Activated gamma-delta T cell treated with anti-CD3 and anti-CD28 coated beads, Interleukin-2, amount 50 U/mL, for 16 hours (primary cell): ENCODE data around the gene KBTBD4.
"Not testable (repeated sequence)": the region's sequence is repeated elsewhere in the genome, so short reads cannot be mapped to it uniquely, and the experiment has no call there.

Experiments used
- DNase-seq: peaks from one replicate; pipeline ENCODE4 v3.0.0-alpha.2; 2020; ENCODE audit warnings: low read depth

Gene KBTBD4

DNA sequence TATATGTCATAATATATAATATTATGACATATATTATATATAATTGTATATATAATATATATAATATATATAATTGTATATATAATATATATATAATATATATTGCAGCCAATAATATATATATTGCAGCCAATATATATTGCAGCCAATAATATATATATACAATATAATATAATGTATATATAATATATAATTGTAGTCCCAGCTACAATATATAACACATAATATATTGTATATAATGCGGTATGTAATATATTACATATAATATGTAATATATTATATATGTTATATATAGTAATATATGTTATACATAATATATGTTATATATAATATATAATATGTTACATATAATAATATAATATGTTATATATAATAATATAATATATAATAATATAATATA lies 20.1 kb downstream of the KBTBD4 start:
- no peak for DNase-seq

DNA sequence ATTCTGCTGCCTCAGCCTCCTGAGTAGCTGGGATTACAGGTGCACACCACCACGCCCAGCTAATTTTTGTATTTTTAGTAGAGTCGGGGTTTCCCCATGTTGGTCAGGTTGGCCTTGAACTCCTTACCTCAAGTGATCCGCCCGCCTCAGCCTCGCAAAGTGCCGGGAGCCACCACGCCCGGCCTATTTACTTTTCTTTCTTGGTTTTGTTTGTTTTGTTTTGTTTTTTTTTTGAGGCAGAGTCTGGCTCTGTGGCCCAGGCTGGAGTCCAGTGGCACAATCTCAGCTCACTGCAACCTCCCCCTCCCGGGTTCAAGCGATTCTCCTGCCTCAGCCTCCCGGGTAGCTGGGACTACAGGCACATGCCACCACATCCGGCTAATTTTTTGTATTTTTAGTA lies 21.8 kb downstream of the KBTBD4 start:
- DNase-seq: not testable (repeated sequence)

DNA sequence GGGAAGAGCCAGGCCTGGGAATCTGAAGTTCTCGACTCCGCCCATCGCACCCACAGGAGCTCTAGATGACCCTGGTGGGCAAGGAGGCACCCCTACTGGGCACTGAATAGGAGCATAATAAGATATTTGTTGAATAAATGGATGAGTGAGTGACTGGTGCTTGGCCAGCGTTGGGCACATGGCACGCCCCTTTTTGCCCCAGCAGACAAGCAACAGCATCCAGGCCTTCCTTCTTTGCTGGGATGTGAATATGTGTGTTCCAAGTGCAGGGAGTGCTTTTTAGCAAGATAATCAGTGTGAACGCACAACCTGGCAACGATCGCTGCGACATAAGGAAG lies 25.4 kb downstream of the KBTBD4 start:
- DNase-seq: no peak

DNA sequence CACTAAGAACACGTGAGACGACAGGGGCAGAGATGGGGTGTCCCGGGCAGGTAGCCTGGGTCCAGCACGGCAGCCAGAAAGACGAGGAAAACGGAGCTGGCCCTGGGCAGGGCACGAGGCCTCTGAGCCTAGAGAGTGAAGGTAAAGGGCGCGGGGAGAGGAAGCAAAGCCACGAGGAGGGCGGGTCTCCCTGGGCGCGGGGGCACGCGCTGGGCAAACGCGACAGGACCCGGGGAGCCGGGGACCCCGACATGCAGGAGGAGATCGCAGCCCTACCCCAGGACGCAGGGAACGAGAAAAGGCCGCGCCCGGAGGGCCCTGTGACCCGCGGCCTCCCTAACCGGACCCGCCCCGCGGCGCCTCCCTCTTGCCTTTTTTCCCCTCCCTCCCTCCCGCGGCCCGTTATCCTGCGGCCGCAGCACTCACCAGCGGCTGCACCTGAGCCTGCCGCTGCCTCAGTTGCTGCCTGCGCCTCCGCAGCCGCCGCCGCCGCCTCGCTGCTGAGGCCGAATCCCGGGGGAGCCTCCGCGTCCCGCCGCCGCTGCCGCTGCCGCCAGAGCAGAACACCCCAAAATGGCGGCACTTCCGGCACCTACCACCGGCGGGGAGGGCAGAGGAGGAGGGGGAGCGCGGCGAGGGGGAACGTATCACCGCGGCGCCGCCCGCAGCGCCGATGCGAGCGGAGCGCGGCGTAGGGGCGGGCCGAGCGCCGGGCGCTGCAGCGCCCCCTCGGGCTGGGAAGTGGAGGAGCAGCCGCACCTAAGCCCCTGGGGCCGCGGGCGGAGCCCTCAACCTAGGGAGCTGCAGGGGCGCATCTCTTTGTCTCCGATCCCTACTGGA lies 26.0 kb downstream of the KBTBD4 start, which contains the start of gene CELF1:
Gene CELF1 (minus strand): TSS at position 567 of the 840 bp plus-strand sequence. CDS start 53,609 bp downstream, outside the sequence.
- DNase-seq: peak; percentile 89

DNA sequence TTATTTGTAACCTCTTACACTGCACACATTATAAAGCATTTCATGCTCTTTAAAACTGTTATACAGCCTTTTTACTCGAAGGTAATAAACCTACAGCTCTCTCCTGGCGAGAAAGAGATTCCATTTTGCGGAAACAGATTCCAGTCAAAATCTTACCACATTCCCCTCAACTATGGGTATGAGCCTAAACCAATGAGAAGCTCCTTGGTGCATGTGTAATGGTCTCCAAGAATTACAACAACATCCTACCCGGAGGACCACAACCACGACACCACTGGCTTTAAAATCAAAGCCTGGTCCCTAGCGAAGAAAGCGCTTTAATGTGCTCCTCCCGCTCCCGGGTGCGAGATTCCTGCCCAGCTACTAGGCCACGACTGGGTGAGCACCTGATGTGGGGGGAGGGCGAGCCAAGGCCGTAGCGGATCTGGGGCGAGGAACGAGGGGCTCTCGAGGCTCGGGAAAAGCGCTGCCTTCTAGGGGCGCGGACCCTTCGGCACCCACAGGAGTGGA lies 26.7 kb downstream of the KBTBD4 start:
- no peak for DNase-seq

DNA sequence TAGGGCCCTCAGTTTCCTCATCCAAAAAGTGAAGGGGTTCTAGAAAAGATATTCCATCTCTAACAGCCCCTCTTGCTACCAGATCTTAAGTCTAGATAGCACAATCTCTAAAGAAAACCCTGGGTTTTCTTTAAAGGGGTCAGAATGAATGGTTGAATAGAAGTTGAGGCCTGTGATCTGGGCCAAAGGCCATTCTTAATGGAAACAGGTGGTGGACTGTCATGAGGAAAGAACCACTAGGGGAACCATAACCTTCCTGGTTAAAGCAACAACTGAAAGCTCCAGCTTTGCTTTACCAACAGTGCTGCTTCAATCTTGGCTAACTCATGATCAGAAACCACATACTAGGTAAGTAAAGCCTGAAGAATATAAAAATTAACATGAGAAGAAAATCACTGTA lies 27.7 kb downstream of the KBTBD4 start:
- no peak for DNase-seq

DNA sequence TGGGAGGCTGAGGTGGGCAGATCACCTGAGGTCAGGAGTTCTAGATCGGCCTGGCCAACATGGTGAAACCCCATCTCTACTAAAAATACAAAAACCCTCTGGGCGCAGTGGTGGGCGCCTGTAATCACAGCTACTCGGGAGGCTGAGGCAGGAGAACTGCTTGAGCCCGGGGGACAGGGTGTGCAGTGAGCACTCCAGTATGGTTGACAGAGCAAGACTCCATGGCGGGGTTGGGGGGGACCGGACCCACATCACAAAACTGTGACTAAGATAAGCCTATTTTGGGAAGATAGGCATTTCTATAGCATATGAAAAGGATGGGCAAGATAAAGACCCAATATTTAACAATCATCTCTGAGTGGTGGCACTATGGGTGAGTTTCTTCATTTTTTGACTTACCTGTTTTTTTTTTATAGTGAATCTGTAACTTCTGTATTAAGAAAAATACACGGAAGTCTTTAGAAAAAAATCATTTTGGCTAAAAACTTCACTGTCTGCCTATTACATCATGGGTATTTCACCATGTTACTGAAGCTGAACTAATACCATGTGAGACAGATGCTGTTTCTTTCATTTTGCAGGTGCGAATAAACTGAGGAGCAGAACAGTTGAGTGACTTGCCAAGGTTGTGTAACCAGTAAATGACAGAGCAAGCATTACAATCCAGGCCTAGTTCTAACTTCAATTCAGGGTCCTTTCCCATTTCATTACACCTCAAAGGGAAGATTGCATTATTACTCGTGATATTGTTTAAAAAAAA lies 28.3 kb downstream of the KBTBD4 start:
- no peak for DNase-seq

DNA sequence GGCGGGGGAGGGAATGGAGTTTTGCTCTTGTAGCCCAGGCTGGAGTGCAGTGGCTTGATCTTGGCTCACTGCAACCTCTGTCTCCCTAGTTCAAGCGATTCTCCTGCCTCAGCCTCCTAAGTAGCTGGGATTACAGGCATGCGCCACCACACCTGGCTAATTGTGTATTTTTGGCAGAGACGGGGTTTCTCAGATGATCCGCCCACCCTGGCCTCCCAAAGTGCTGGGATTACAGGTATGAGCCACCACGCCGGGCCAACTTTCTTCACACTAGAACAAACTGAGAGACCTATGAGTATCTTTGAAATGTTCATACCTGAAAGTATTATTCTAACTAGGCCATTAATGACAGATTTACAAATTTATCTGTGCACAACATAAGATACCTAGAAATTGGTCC lies 32.5 kb downstream of the KBTBD4 start:
- not testable (repeated sequence) for DNase-seq

DNA sequence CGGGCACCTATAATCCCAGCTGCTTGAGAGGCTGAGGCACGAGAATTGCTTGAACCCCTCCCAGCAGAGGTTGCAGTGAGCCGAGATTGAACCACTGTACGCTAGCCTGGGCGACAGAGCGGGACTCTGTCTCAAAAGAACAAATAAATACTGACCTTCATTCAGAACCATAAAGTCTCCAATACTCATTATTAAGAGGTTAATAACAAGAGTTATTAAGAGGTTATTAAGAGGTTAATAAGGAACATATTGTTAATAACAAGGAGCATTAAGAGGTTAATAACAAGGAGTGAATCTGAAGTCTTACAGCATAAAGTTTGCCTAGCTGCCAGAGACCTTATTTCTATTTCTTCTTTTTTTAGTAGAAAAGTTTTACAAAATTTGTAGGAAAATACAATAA lies 33.5 kb downstream of the KBTBD4 start:
- no peak for DNase-seq

DNA sequence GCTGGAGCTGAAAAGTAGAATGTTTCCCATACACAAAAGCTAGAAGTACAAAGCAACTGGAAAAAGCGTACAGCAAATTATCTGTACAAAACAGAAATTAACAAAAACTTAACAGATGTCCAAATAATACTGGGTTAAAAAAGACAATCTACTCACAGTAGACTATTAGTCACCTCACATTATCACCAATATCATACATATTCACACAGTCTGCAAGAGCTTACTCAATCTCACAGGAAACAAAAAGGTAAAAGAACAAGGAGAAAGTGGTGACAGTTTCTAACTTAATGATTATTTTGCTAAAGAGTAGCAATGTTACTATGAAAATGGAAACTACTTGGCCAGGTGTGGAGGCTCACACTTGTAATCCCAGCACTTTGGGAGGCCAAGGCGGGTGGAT lies 37.7 kb downstream of the KBTBD4 start:
- no peak for DNase-seq

DNA sequence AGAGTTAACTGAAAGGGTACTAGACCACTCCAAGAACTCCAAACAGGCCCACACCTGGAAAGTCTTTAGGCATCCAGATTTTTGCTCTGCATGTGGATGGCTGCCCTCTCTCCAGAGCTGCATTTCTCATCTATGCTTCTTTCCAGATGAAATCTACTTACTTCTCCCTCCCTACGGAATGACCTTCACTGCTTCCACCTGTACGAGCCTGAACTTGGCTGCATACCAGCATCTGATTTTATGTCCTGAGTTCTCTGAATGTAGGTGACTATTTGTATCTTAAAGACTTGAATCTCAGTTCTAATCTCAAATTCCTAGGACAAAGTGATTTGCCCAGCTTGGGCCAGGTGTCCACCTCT lies 39.1 kb downstream of the KBTBD4 start:
- DNase-seq: no peak

DNA sequence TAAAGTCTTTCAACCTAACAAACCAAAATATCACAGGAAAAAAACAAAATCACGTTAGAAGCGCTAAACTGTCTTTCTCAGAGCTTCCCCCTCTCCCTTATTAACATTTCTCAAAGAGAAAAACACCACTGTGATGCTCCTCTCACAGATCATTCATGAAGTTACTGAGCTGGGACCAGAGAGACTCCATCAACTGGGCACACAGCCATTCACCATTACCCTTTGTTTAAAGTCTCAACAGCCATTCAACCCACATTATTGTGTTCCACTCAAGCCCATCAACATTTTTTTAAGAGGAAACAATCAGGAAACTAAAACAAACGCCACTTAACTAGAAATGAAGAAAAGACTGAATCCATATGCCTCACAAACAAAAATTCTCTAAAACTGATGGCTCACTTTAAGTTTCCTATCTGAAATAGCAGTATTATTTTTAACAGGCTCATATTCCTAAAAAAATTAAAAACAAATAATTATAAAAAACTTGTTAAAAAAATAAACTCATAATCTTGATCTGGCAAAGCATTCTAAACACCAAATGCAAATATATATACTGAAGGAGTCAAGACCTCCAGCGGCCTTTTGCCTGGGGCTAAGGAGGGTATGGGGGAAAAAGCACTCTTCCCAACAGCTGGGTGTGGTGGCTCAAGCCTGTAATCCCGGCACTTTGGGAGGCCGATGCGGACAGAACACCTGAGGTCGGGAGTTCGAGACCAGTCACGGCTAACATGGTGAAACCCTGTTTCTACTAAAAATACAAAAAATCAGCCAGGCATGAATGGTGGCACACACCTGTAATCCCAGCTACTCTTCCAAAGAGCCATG lies 39.8 kb downstream of the KBTBD4 start:
- no peak for DNase-seq

DNA sequence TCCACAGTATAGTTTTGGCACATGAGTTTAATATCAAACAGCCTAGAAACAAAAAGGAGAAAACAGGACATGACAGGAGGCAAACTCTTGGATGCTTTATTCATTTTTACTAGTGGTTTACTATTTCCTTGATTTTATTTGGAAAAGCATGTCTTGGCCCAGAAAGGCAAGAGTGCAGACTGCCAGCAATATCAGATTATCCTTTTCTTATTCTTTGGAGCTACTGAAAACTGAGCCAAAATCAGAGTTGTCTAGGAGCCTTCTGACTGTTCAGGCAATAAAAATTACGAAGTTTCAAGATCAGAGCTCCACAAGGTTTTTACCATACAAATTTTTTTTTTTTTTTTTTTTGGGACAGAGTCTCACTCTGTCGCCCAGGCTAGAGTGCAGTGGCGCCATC lies 41.9 kb downstream of the KBTBD4 start:
- no peak for DNase-seq

DNA sequence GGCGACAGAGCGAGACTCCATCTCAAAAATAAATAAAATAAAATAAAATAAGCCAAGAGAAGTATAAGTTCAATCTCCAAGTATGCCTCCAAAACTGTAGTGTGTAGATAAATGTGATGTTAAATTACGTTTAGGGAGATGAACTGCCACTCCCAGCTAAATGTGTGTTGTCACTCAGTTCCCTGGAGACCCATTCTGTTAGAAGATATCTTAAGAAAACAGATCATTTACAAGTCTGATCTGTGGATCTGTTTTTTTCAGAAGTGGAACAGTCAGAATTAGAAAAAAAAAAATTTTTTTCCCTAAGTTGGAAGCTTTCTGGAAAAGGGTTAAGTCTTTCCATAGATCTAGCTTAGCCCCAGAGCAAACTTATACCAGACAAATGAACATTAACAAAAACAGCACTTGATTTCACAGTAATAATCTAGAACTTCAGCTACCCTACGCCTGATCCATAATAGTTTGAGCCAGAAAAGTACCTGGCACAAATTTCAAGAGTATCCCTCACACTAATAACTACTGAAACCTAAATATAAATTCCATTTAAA lies 44.0 kb downstream of the KBTBD4 start:
- no peak for DNase-seq

DNA sequence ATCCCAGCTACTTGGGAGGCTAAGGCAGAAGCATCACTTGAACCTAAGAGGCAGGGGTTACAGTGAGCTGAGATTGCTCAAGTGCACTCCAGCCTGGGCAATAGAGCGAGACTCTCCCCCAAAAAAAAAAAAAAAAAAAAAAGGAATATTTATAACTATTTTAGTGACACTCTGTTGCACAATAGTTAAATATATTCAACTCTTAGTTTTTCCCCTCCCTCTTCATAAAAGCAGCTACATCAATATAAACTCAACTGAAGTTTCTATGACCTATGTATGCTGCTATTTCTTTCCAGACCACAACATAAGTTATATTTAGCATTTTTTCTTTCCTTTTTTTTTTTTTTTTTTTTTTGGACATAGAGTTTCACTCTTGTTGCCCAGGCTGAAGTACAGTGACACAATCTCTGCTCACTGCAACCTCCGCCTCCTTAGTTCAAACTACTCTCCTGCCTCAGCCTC lies 45.0 kb downstream of the KBTBD4 start:
- DNase-seq: no peak

DNA sequence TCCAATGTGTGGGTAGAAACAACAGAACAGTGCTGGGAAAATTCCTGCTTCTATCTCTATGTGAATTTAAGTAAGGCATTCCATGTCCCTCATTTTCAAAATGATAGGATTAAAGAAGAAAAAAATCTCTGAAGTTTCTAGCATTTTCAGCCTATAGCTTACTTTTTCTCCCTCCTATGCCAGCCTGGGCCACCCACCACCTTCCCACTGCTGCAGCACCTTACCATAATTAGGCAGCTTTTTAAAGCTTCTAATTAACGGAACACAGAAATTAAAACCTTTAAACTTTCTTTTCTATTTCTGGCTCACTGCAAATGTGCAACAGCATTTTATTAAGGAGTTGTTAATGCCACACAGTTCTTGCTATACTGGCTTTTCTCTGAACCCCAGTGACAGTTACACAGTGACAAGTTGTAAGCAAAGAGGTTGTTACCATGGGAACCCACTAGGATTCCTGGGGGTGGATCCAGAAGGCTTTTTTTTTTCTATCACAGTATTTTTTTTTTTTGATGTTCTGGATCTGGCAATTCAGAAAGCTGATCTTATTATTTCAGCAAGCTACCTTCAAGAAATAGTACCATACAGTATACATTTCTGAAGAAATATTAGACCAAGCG lies 46.1 kb downstream of the KBTBD4 start:
- DNase-seq: no peak

DNA sequence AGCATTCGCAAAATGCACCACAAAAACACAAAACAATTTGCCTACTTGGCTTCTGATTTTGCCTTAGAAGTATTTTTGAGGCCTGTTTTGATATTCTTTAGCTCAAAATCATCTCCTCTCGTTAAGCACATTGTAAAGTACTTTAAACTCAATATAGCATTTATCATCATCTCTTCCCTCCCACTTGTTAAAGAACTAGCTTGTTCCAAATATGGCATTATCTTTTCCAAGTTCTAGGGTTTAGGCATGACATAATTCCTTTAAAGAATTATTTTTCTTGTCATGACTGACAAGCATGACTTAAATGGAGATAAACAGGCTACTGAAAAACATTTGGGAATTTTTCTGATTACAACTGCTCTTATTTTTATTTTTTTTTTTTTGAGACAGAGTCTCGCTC lies 47.1 kb downstream of the KBTBD4 start:
- no peak for DNase-seq

DNA sequence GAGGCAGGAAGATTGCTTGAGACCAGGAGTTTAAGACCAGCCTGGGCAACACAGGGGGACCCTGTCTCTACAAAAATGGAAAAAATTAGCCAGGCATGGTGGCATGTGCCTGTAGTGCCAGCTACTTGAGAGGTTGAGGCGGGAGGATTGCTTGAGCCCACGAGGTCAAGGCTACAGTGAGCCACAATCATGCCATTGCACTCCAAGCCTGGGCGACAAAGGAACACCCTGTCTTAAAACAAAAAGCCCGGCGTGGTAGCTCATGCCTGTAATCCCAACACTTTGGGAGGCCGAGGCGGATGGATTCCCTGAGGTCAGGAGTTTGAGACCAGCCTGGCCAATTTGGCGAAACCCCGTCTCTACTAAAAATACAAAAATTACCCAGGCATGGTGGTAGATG lies 48.0 kb downstream of the KBTBD4 start:
- DNase-seq: not testable (repeated sequence)

DNA sequence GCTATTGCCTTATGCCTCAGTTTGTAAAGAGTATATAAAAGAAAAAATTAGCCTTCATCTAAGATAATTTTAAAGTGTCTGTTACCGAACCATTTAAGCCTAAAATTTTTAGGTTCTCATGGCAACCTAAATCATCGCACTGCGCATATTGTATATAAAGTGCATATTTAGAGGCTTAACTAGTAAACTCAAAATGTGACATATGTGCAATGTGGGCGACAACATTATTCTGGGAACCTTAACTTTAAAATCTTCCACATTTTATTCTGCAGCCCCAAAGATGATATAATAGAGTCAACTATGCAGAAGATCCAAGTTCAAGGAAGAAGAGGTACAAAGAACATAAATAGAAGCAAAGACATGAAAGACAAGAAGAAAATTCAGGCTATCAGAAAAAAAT lies 48.8 kb downstream of the KBTBD4 start:
- DNase-seq: no peak

DNA sequence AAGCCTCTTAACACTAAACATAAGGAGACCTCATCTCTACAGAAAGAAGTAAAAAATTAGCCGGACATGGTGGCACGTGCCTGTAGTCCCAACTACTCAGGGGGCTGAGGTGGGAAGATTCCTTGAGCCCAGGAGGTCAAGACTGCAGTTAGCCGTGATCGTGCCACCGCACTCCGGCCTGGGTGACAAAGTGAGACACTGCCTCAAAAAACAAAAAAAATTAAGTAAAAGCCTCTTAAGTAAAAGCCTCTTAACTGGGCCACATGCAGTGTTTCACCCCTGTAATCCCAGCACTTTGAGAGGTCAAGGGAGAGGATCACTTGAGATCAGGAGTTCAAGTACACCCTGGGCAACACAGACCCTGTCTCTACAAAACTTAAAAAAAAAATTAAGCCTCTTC lies 51.6 kb downstream of the KBTBD4 start:
- DNase-seq: no peak

DNA sequence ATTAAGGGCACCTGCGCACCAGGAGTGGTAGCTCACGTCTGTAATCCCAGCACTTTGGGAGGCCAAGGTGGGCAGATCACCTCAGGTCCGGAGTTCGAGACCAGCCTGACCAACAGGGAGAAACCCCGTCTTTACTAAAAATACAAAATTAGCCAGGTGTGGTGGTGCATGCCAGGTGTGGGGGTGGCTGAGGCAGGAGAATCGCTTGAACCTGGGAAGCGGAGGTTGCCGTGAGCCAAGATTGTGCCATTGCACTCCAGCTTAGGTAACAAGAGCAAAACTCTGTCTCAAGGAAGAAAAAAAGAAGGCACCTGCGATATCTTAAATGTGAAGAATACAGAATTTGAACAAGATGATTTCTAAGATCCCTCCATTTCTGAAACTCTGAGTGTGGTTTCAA lies 52.7 kb downstream of the KBTBD4 start:
- DNase-seq: not testable (repeated sequence)
